DOHH2 (cell line): Measurements from ENCODE around the gene ZNF319.

ENCODE experiments used
- EZH2phosphoT487 ChIP-seq: fragments of 200-600 bp; sonication (generic); IDR thresholded peaks from 2 replicates; pipeline ENCODE4 v1.6.1; 2017; ENCODE audit warnings: borderline replicate concordance, mild to moderate bottlenecking, antibody characterized with exemption, low read length, moderate library complexity, mixed read lengths
- TF ChIP-seq, protein P1 (sequence below): fragments of 200-600 bp; sonication (generic); IDR thresholded peaks from one replicate; pipeline ENCODE4 v1.5.1; 2014; ENCODE audit warnings: antibody characterized with exemption, mild to moderate bottlenecking, low read depth, low read length; ENCODE audit not compliant: poor library complexity, severe bottlenecking

DNA sequence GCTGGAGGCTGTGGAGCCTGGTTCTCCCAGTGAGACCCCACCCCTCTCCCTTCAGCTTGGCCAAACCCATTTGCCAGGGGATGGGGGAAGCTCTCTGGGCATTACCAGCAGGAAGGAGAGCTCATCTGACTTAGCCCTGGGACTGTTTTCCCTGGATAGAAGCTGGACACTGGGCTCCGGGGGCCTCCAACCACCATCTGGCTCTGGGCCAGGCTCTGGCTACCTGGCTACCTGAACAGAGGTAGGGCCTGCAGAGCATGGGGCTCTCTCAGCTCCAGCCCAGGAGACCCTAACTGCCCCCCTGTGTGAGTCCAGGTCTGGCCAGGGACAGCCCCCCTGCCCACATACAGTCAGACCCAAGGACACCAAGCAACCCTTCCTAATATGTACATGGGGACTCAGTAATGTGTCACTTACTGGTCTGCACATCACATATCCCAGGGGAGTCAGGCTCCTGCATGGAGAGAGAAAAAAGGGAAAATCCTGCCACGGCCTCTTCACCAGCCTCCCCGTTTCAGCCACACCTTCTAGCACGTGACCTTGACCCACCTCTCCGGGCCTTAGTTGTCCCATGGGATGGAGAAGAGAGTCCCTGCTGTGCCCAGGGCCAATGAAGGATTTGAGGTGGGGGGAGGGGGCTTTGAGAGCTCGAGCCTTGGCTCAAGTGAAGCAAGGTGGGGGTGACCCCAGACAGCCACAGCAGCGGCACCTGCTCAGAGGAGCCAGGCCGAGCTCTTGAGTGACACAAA is 43.4 kb downstream of the ZNF319 start:
- TF ChIP-seq, protein P1, sequence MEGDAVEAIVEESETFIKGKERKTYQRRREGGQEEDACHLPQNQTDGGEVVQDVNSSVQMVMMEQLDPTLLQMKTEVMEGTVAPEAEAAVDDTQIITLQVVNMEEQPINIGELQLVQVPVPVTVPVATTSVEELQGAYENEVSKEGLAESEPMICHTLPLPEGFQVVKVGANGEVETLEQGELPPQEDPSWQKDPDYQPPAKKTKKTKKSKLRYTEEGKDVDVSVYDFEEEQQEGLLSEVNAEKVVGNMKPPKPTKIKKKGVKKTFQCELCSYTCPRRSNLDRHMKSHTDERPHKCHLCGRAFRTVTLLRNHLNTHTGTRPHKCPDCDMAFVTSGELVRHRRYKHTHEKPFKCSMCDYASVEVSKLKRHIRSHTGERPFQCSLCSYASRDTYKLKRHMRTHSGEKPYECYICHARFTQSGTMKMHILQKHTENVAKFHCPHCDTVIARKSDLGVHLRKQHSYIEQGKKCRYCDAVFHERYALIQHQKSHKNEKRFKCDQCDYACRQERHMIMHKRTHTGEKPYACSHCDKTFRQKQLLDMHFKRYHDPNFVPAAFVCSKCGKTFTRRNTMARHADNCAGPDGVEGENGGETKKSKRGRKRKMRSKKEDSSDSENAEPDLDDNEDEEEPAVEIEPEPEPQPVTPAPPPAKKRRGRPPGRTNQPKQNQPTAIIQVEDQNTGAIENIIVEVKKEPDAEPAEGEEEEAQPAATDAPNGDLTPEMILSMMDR = no peak
- TF ChIP-seq EZH2phosphoT487 = no peak
